ENCODE results near the gene KDSR.

Gene KDSR

GRCh38 chr18:63298400-63299365 is 68.3 kb downstream of the KDSR start:
- Mint-ChIP-seq H3K36me3 (peaks cover 61 to 67% of the 10 kb centered on the region in 2 donors), H3K9me3 (peaks cover 0 to 5% of the 10 kb centered on the region in 2 donors), H3K4me1 (peaks cover 62 to 84% of the 10 kb centered on the region in 2 donors), H3K27ac (peak overlapping the region; percentile 96), H3K27me3 (no peaks in the 10 kb centered on the region), H3K4me3 (peak overlapping the region; percentile 68 to 71)
- ATAC-seq (replicated peaks) (no peak), DNase-seq (no peak)

- no peak for DNase-seq
- no peaks in the 10 kb centered on the region for H3K27me3 Mint-ChIP-seq
- peaks cover 65 to 73% of the 10 kb centered on the region in 2 donors for H3K36me3 Mint-ChIP-seq
- H3K4me3 Mint-ChIP-seq, result no peak overlapping the region
- peaks cover 65 to 75% of the 10 kb centered on the region in 2 donors for H3K4me1 Mint-ChIP-seq
- no peak for ATAC-seq (replicated peaks)
- H3K27ac Mint-ChIP-seq, result peak overlapping the region; percentile 69
- peaks cover 0 to 5% of the 10 kb centered on the region in 2 donors for H3K9me3 Mint-ChIP-seq
Observed at GRCh38 chr18:63297687-63298399, 69.2 kb downstream of the KDSR start.

- Mint-ChIP-seq H3K4me3 (peak overlapping the region; percentile 70 to 74), H3K4me1 (peaks cover 36 to 63% of the 10 kb centered on the region in 2 donors), H3K9me3 (peaks cover 2 to 5% of the 10 kb centered on the region in 2 donors), H3K36me3 (peaks cover 56 to 58% of the 10 kb centered on the region in 2 donors), H3K27me3 (no peaks in the 10 kb centered on the region), H3K27ac (peak overlapping the region; percentile 91)
- ATAC-seq (replicated peaks) (no peak), DNase-seq (no peak)
Observed at GRCh38 chr18:63293935-63294334, 73.1 kb downstream of the KDSR start.

DNA sequence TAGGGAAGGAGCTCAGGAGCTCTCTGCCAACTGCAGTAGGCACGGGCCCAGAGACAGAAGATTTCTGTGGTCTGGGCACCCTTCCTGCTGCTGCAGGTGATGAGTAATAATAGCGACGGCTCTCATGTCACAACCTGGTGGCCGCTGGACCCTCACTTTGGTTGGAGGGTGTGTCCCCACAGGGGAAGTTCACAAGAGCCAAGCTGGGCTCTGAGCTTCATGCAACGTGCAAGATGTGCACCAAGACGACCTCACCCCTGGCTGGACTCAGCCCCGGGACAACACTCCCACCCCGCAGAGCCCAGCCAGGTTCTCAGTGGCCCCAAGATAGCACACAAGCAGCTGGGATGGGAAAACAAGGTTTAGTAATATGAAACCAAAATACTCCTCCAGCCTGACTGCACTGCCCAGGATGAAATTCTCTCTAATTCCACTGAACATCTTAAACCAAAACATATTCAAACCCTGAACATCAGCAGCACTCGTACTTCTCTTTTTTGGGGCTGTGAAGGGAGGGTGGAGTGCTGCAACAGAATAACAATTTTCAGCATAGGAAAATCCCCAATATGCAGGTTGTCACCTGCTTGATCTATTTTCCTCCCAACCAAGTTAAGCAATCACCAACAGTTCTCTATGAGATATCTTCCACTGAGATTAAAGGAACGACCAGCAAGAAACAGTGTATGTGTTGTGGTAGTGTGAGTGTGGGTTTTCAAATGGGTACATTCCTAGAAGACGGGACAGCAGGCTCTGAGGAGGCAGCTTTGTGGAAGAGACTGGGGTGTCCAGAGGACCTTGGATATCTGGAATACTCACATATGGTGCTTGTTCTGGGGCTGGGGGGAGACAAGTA is 73.9 kb downstream of the KDSR start:
- Mint-ChIP-seq H3K4me1 (peaks cover 27 to 57% of the 10 kb centered on the region in 2 donors), H3K27ac (peak overlapping the region; percentile 91)

DNA sequence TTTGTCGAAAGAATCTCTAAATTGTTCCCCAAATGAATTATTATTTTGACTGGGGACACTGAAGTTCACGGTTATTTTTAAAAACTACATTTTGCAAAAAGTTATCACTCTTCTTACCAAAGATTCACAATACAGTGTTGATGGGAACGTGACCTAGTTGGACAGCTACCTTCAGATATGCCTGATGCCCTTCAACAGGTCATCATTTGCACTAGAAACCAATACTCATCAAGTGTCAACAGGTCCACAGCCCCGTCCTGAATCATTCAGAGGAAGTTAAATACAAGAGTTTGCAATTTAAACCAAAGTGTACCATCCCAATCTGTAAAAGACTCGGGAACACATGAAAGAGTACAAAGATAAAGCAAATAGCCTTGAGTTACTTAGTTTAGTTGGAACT is 75.7 kb downstream of the KDSR start:
- H3K4me1 Mint-ChIP-seq, result peaks cover 12 to 48% of the 10 kb centered on the region in 2 donors
- H3K27ac Mint-ChIP-seq, result no peak overlapping the region
- H3K9me3 Mint-ChIP-seq, result peaks cover 4 to 5% of the 10 kb centered on the region in 2 donors
- H3K4me3 Mint-ChIP-seq, result peak overlapping the region in 1 of 2 donors; percentile 11
- no peak for ATAC-seq (replicated peaks)
- no peaks in the 10 kb centered on the region for H3K27me3 Mint-ChIP-seq
- DNase-seq, result no peak
- H3K36me3 Mint-ChIP-seq, result peaks cover 36 to 40% of the 10 kb centered on the region in 2 donors

More for the DNA sequence above, 73.9 kb downstream of the KDSR start:
- peaks cover 50% of the 10 kb centered on the region in 2 donors for H3K36me3 Mint-ChIP-seq
- H3K27me3 Mint-ChIP-seq, result no peaks in the 10 kb centered on the region
- peak overlapping the region; percentile 70 to 74 for H3K4me3 Mint-ChIP-seq
- H3K9me3 Mint-ChIP-seq, result peaks cover 2 to 5% of the 10 kb centered on the region in 2 donors
- ATAC-seq (replicated peaks), result peak; percentile 90
- peak; percentile 83 for DNase-seq

DNA sequence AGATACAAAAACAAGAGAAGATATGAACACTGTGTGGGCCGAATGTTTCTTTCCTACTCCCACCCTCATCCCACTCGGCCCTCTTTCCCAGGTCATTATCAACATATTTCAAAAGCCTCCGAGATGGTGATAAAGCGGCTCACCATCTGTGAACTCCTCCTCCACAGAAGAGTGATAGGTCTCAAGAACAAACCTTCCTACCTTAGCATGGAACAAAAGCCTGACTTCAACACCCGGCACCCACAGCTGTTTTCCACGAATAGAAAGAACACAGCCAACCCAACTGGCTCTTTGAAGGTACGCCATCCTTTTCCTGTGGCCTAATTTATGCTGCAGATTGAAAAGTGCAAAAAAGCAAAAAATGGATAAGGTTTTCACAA is 76.2 kb downstream of the KDSR start:
- no peaks in the 10 kb centered on the region for H3K27me3 Mint-ChIP-seq
- DNase-seq (no peak), ATAC-seq (replicated peaks) (no peak)
- no peak overlapping the region for H3K27ac Mint-ChIP-seq
- H3K4me3 Mint-ChIP-seq, result no peak overlapping the region
- H3K36me3 Mint-ChIP-seq, result peaks cover 33 to 41% of the 10 kb centered on the region in 2 donors
- H3K4me1 Mint-ChIP-seq, result peaks cover 7 to 48% of the 10 kb centered on the region in 2 donors
- peaks cover 4 to 5% of the 10 kb centered on the region in 2 donors for H3K9me3 Mint-ChIP-seq

- Mint-ChIP-seq H3K9me3 (peaks cover 0 to 5% of the 10 kb centered on the region in 2 donors), H3K36me3 (peaks cover 33 to 41% of the 10 kb centered on the region in 2 donors), H3K4me3 (peak overlapping the region in 1 of 2 donors; percentile 5), H3K27ac (no peak overlapping the region), H3K4me1 (peaks cover 2 to 48% of the 10 kb centered on the region in 2 donors), H3K27me3 (no peaks in the 10 kb centered on the region)
- no peak for DNase-seq
- ATAC-seq (replicated peaks), result no peak
Observed at GRCh38 chr18:63290166-63290820, 76.7 kb downstream of the KDSR start.

GRCh38 chr18:63288311-63288710 is 78.7 kb downstream of the KDSR start:
- peaks cover 0 to 5% of the 10 kb centered on the region in 2 donors for H3K9me3 Mint-ChIP-seq
- ATAC-seq (replicated peaks), result no peak
- H3K27me3 Mint-ChIP-seq, result no peaks in the 10 kb centered on the region
- H3K36me3 Mint-ChIP-seq, result peaks cover 40 to 46% of the 10 kb centered on the region in 2 donors
- H3K4me3 Mint-ChIP-seq, result no peak overlapping the region
- no peak overlapping the region for H3K27ac Mint-ChIP-seq
- H3K4me1 Mint-ChIP-seq, result peaks cover 0 to 54% of the 10 kb centered on the region in 2 donors
- DNase-seq, result no peak

DNA sequence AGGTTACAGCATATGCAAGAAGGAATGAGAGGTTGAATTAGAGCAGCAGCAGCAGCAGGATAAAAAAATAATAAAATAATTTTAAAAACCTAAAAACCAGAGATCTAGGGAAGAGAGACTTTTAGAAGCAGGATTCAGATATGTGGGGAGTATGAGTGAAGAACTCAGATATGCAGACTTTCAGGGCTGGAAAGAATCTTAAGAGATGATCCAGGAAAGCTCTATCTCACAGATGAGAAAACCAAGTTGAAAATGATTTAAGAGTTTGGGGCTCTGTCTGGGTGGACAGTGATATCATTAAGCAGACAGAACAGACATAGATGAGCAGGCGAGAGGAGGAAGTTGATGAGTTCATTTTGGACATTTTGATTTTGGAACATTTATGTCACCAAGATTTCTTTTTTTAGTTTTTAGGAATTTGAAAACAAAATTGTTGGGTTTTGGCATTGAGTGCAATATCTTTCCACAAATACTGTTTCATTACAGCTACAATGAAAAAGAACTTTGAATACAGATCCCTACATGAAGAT is 79.2 kb downstream of the KDSR start:
- Mint-ChIP-seq H3K4me1 (peaks cover 0 to 50% of the 10 kb centered on the region in 2 donors), H3K36me3 (peaks cover 40 to 46% of the 10 kb centered on the region in 2 donors), H3K9me3 (peaks cover 0 to 5% of the 10 kb centered on the region in 2 donors), H3K27me3 (no peaks in the 10 kb centered on the region), H3K4me3 (no peak overlapping the region), H3K27ac (no peak overlapping the region)
- DNase-seq (no peak), ATAC-seq (replicated peaks) (no peak)

DNA sequence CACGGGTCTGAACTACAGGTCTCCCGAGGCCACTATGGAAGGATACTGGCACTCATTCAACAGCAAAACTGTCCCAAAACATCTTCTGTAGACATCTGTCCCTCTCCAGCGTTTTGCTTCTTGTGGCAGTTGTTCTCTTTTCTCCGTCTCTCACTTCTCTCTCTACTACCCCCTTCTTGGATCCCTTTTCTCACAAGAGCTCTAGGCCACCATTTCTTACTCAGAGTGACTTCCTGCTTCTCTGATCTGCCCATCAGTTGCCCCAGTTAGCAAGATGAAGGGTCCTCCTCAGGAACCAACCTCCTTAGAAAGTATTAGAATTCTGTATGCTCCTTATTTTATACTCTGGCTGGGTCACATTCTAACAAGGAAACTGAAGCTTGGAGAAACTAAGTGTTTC is 80.1 kb downstream of the KDSR start:
- peaks cover 0 to 5% of the 10 kb centered on the region in 2 donors for H3K9me3 Mint-ChIP-seq
- DNase-seq (no peak), ATAC-seq (replicated peaks) (peak; percentile 58 to 67)
- H3K4me1 Mint-ChIP-seq, result peaks cover 5 to 44% of the 10 kb centered on the region in 2 donors
- H3K27me3 Mint-ChIP-seq, result no peaks in the 10 kb centered on the region
- no peak overlapping the region for H3K27ac Mint-ChIP-seq
- H3K36me3 Mint-ChIP-seq, result peaks cover 35 to 41% of the 10 kb centered on the region in 2 donors
- H3K4me3 Mint-ChIP-seq, result no peak overlapping the region

DNA sequence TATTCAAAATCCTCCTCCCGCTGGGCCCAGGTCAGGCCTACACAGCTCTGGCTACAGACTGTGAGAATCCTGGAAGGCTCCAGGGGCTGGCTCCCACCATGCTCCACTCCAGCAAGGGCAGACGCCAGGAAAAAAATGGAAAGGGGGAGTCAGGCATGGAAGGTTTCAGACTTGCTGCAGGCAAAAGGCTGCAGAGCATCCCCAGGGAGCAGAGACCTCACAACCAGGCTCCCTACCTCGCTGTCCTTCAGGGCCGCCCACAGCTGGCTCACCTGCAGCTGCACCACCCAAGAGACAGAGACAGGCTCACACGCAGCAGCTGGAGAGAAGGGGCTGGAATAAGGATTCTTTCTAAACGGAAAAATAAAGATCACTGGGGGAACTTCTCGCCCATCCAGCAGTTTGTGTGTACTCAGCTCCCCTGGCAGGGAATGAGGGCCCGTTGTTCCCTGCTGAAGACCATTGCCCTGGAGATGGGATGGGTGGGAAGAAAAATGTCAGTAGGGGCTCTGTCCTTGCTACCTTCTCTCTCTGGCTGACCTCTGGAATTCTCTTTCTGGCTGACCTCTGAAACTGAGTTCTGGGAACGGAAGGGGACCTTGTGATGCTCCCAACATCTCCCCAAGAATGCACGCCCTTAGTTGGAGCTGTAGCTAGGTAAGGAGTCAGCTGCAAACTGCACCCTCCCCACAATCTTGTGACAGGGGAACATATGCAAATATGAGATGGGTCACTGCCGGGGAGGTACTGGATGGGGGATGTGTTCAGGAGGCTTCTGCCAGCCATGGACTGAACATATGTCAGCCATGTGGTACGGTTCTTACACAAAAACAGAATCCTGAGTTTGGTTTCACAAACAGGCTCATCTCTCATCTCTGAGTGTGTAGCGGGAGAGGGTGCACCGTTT is 81.9 kb downstream of the KDSR start:
- no peaks in the 10 kb centered on the region for H3K27me3 Mint-ChIP-seq
- peaks cover 21 to 39% of the 10 kb centered on the region in 2 donors for H3K4me1 Mint-ChIP-seq
- peak; percentile 90 to 93 for ATAC-seq (replicated peaks)
- peak overlapping the region; percentile 71 for H3K4me3 Mint-ChIP-seq
- no peak for DNase-seq
- peaks cover 47% of the 10 kb centered on the region in 2 donors for H3K36me3 Mint-ChIP-seq
- H3K9me3 Mint-ChIP-seq, result peaks cover 4 to 8% of the 10 kb centered on the region in 2 donors
- no peak overlapping the region for H3K27ac Mint-ChIP-seq

- peak overlapping the region; percentile 77 for H3K27ac Mint-ChIP-seq
- DNase-seq, result no peak
- H3K9me3 Mint-ChIP-seq, result peaks cover 4 to 5% of the 10 kb centered on the region in 2 donors
- no peak for ATAC-seq (replicated peaks)
- H3K4me1 Mint-ChIP-seq, result peaks cover 27 to 38% of the 10 kb centered on the region in 2 donors
- H3K4me3 Mint-ChIP-seq, result peak overlapping the region; percentile 71
- H3K36me3 Mint-ChIP-seq, result peaks cover 47 to 52% of the 10 kb centered on the region in 2 donors
- H3K27me3 Mint-ChIP-seq, result no peaks in the 10 kb centered on the region
Observed at GRCh38 chr18:63284173-63284799, 82.7 kb downstream of the KDSR start.
